RWPE1 (cell line): ENCODE measurements around the gene BFSP1.

ENCODE experiments used
- CTCF ChIA-PET: fragments of 350-600 bp; sonication (Branson Sonifier 250); formaldehyde crosslinking; extraction: SDS; loops from one replicate; lab custom pipeline; 2021; lab: Yijun Ruan, JAX
- POLR2A ChIA-PET: fragments of 400-600 bp; formaldehyde crosslinking; extraction: SDS; loops from one replicate; lab custom pipeline; 2020; ENCODE audit warnings: antibody characterized with exemption; ENCODE audit not compliant: low non-redundant PET; lab: Yijun Ruan, JAX
- DNase-seq: peaks from one replicate; pipeline ENCODE4 v3.0.0; 2012; ENCODE audit warnings: low spot score
- H3K27ac ChIP-seq: fragments of 450-650 bp; 2 replicates; pipeline ENCODE4 v1.5.1; 2017
- CTCF ChIP-seq: fragments of 450-650 bp; conservative IDR thresholded peaks from 2 replicates; pipeline ENCODE4 v1.5.1; 2017; ENCODE audit warnings: low read depth, mild to moderate bottlenecking

The BFSP1 gene

GRCh38 chr20:17495826-17496225 is 35.4 kb downstream of the BFSP1 start:
- ChIA-PET POLR2A (no interaction called here), CTCF (no interaction called here)
- no peak for TF ChIP-seq CTCF
- DNase-seq: no peak
- no peak overlapping the region for H3K27ac ChIP-seq

- no peak overlapping the region for H3K27ac ChIP-seq
- no peak for TF ChIP-seq CTCF
- ChIA-PET POLR2A (no interaction called here), CTCF (no interaction called here)
- no peak for DNase-seq
Measured at GRCh38 chr20:17494201-17494600, 37.0 kb downstream of the BFSP1 start.

GRCh38 chr20:17493173-17493572 is 38.0 kb downstream of the BFSP1 start:
- H3K27ac ChIP-seq: no peak overlapping the region
- ChIA-PET POLR2A (no interaction called here), CTCF (no interaction called here)
- no peak for DNase-seq
- no peak for TF ChIP-seq CTCF

GRCh38 chr20:17491488-17491887 is 39.7 kb downstream of the BFSP1 start:
- no peak for DNase-seq
- TF ChIP-seq CTCF: no peak

GRCh38 chr20:17491041-17491440 is 40.1 kb downstream of the BFSP1 start:
- ChIA-PET CTCF (no interaction called here), POLR2A (no interaction called here)
- no peak for DNase-seq
- H3K27ac ChIP-seq: no peak overlapping the region
- TF ChIP-seq CTCF: no peak

More at GRCh38 chr20:17491488-17491887, 39.7 kb downstream of the BFSP1 start:
- CTCF ChIA-PET: interaction anchor here (0.6 kb wide), 1 partner anchor 372 kb away, joined by 4 read pairs; no protein-coding TSS in a partner anchor
- POLR2A ChIA-PET: no interaction called here
- no peak overlapping the region for H3K27ac ChIP-seq

- CTCF ChIA-PET: no interaction called here
- H3K27ac ChIP-seq: no peak overlapping the region
- POLR2A ChIA-PET: no interaction called here
- no peak for TF ChIP-seq CTCF
- no peak for DNase-seq
Measured at GRCh38 chr20:17490501-17490900, 40.7 kb downstream of the BFSP1 start.
